ENCODE measurements around the gene MTA2.

The MTA2 gene

DNA sequence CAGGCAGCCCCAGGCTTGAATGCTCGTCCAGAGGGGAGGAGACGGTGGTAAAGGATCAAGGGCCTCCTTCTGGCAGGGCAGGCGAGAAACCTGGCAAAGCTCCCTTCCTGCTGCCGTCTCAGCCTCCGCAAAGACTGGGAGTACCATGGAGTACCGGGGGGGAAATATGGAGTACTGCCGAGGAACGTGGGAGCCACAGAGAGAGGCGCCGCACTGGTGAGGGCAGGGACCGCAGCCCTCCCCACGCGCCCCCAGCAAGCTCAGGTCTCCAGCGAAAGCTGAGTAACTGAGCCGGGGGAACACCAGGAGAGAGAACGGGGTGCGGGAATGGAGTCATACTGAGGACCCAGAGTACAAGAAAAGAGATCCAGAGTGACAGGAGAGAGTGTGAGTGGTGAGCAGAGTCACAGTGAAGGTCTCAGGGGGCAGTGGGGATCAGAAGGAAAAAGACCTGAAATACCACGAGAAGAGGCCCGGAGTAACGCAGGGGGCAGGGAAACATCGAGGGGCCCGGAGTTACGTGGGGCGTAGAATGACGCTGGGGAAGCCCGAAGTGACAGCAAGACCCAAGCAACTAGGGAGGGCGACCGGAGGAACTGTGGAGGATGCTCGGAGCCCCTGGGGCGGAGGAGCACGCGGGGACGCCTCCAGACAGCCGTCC, 10.2 kb upstream of the MTA2 start (continued):
- TF ChIP-seq ZNF398 (tag by site-specific recombination; IDR thresholded peaks at IDR 0.05) (peak; percentile 65), ZBTB20 (tag by site-specific recombination; IDR thresholded peaks at IDR 0.05) (peak; percentile 64; the same call in 1 of the 2 replicates), PRDM1 (tag by site-specific recombination; IDR thresholded peaks at IDR 0.05) (0 out of 2 replicates have a peak, but pooled peaks have one; percentile 12), ZNF658 (tag by site-specific recombination; IDR thresholded peaks at IDR 0.05) (no peak), ZNF629 (tag by site-specific recombination; IDR thresholded peaks at IDR 0.05) (peak; percentile 17; the same call in 1 of the 2 replicates)

GRCh38 chr11:62610814-62611704, 9.4 kb upstream of the MTA2 start:
- H3K36me3 ChIP-seq (ENCODE audit: control insufficient read depth in 2 of 2, insufficient read depth in 1 of 2, low read length in 2 of 2): peaks cover 0 to 46% of the 10 kb centered on the region in 2 experiments; a peak in 1 of 3 replicates
- ChIA-PET CTCF (interaction anchor here (0.6 to 3.2 kb wide), 23 partner anchors 8 to 1438 kb away, joined by 3 to 19 read pairs (median 4); partner anchors contain the start of genes B3GAT3, C11orf98, CSKMT and MTA2), POLR2A (interaction anchor here (0.7 to 4.1 kb wide), 11 partner anchors 10 to 244 kb away, joined by 3 to 31 read pairs (median 5); partner anchors contain the start of genes B3GAT3, C11orf98, CSKMT and EEF1G)
- no peak overlapping the region for H3K27ac ChIP-seq (ENCODE audit: extremely low read depth, low read depth, low read length)
- H3K4me1 ChIP-seq (ENCODE audit: control insufficient read depth, insufficient read depth, low read length): no peaks in the 10 kb centered on the region
- peak overlapping the region; percentile 55 for H3K4me3 ChIP-seq (ENCODE audit: low read depth, low read length)
- TF ChIP-seq KLF1 (tag by site-specific recombination; IDR thresholded peaks at IDR 0.05) (no peak), ZNF585B (tag by site-specific recombination; IDR thresholded peaks at IDR 0.05) (no peak), ZNF621 (tag by site-specific recombination; IDR thresholded peaks at IDR 0.05) (no peak), EGR2 (tag by site-specific recombination; IDR thresholded peaks at IDR 0.05; ENCODE audit: low read depth) (peak; percentile 38; the same call in 1 of the 2 replicates), ZIC2 (tag by site-specific recombination; IDR thresholded peaks at IDR 0.05) (peak; percentile 10; the same call in 1 of the 2 replicates), ZNF529 (tag by site-specific recombination; IDR thresholded peaks at IDR 0.05; ENCODE audit: insufficient replicate concordance) (no peak), GLIS1 (tag by site-specific recombination; IDR thresholded peaks at IDR 0.05) (peak; percentile 51; the same call in 1 of the 2 replicates), ZNF10 (tag by site-specific recombination; IDR thresholded peaks at IDR 0.05) (peak; percentile 69; the same call in 1 of the 2 replicates), ZNF211 (tag by site-specific recombination; IDR thresholded peaks at IDR 0.05; ENCODE audit: low read depth) (no peak), GLIS2 (tag by site-specific recombination; IDR thresholded peaks at IDR 0.05) (peak; percentile 57)
- TF ChIP-seq, protein P1, sequence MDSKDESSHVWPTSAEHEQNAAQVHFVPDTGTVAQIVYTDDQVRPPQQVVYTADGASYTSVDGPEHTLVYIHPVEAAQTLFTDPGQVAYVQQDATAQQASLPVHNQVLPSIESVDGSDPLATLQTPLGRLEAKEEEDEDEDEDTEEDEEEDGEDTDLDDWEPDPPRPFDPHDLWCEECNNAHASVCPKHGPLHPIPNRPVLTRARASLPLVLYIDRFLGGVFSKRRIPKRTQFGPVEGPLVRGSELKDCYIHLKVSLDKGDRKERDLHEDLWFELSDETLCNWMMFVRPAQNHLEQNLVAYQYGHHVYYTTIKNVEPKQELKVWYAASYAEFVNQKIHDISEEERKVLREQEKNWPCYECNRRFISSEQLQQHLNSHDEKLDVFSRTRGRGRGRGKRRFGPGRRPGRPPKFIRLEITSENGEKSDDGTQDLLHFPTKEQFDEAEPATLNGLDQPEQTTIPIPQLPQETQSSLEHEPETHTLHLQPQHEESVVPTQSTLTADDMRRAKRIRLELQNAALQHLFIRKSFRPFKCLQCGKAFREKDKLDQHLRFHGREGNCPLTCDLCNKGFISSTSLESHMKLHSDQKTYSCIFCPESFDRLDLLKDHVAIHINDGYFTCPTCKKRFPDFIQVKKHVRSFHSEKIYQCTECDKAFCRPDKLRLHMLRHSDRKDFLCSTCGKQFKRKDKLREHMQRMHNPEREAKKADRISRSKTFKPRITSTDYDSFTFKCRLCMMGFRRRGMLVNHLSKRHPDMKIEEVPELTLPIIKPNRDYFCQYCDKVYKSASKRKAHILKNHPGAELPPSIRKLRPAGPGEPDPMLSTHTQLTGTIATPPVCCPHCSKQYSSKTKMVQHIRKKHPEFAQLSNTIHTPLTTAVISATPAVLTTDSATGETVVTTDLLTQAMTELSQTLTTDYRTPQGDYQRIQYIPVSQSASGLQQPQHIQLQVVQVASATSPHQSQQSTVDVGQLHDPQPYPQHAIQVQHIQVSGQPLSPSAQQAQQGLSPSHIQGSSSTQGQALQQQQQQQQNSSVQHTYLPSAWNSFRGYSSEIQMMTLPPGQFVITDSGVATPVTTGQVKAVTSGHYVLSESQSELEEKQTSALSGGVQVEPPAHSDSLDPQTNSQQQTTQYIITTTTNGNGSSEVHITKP (tag by site-specific recombination; IDR thresholded peaks at IDR 0.05): no peak
- TF ChIP-seq, protein P2, sequence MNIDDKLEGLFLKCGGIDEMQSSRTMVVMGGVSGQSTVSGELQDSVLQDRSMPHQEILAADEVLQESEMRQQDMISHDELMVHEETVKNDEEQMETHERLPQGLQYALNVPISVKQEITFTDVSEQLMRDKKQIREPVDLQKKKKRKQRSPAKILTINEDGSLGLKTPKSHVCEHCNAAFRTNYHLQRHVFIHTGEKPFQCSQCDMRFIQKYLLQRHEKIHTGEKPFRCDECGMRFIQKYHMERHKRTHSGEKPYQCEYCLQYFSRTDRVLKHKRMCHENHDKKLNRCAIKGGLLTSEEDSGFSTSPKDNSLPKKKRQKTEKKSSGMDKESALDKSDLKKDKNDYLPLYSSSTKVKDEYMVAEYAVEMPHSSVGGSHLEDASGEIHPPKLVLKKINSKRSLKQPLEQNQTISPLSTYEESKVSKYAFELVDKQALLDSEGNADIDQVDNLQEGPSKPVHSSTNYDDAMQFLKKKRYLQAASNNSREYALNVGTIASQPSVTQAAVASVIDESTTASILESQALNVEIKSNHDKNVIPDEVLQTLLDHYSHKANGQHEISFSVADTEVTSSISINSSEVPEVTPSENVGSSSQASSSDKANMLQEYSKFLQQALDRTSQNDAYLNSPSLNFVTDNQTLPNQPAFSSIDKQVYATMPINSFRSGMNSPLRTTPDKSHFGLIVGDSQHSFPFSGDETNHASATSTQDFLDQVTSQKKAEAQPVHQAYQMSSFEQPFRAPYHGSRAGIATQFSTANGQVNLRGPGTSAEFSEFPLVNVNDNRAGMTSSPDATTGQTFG (tag by site-specific recombination; IDR thresholded peaks at IDR 0.05; ENCODE audit: borderline replicate concordance): no peak
- H3K9me3 ChIP-seq (ENCODE audit: control insufficient read depth, insufficient read depth, low read depth, low read length): no peaks in the 10 kb centered on the region

Data from HEK293 (cell line).